ENCODE results near the gene NAALADL2.
"Not testable (repeated sequence)": the region's sequence is repeated elsewhere in the genome, so short reads cannot be mapped to it uniquely, and the experiment has no call there.

Gene NAALADL2

DNA sequence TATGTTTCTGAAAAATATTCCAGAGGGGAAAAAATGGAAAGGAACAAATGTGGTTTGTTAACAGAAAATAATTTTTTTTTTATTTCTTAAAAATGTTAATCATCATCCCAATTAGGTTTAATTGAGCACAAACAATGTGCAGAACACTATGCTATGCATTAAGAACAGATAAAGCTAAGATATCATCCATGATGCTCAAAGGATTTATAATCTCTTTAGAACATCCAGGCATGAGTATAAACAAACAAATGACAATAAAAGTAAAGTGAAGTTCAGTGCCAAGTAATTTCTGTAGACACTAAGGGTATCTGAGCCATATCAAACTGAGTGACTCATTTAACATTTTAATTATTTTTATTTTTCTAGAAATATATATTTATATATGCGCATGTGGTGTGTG is 732.2 kb downstream of the NAALADL2 start:
- DNase-seq (ENCODE audit: low spot score), result no peak

DNA sequence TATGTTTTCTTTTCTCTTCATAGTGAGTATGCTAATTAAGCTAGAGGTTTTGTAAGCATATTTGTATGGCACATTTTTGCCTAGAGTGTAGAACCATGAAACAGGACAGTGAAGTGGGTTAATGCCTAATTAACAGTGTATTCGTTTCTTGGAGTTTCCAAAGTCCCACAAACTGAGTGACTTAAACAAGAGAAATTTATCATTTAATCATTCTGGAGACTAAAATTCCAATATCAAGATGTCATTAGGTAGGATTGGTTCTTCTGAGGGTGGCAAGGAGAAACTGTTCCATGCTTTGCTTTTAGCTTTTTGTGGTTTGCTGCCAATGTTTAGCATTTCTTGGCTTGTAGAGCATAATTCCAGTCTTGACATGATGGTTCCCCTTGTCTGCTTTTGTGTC is 734.2 kb downstream of the NAALADL2 start:
- DNase-seq (ENCODE audit: low spot score), result no peak

DNA sequence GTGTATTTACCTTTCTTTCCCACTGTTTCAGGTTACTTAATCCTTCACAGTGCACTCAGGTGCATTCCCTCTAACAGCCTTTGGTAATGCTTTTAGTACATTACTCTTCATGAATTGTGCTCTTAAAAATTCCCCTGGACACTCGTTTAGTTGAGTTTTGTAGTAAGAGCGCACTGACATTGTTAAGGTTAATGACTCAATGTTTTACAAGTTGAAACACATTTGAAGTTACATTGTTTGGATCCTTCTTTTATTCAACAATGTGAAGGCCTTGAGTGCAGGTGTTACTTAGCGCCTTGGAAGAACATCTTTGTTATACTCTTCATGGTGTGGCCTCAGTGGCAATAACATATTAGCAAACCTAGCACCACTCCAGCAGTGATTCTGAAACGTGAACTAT is 739.6 kb downstream of the NAALADL2 start:
- no peak for DNase-seq (ENCODE audit: low spot score)

DNA sequence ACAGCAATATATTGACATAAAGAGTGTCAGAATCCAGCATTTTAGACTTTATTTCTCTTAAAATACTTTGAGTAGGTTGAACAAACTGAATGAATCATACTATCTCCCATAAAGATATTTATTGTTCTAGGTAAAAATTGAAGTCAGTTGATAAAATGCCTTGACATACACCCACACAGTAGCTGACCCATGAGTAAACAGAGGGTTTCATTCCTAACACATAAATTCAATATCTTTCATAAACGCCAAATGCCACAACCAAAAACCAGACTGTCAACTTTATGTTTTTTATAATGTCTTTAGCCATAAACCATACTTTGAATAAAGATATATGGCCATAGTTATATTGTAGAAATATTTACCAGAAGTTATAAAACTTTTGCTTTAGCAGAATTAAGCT is 742.4 kb downstream of the NAALADL2 start:
- no peak for DNase-seq (ENCODE audit: low spot score)

DNA sequence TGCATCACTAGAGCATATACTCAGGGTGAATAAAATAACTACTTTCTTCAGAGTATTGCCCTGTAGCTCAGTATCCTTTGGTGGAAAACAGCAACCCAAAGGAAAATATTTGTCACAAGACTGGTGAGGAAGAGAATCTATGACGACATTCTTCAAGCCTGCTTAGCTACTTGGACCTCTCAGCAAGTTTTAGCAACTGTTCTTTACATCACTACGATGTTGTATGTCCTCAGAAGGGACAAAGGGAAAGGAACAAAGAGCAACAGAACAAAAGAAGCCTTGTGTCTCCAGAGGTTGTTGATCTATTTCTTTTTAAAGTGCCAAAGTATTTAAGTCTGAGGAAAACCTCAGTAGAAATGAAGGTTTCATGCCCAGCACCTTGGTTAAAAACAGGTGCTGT is 746.7 kb downstream of the NAALADL2 start:
- no peak for DNase-seq (ENCODE audit: low spot score)

DNA sequence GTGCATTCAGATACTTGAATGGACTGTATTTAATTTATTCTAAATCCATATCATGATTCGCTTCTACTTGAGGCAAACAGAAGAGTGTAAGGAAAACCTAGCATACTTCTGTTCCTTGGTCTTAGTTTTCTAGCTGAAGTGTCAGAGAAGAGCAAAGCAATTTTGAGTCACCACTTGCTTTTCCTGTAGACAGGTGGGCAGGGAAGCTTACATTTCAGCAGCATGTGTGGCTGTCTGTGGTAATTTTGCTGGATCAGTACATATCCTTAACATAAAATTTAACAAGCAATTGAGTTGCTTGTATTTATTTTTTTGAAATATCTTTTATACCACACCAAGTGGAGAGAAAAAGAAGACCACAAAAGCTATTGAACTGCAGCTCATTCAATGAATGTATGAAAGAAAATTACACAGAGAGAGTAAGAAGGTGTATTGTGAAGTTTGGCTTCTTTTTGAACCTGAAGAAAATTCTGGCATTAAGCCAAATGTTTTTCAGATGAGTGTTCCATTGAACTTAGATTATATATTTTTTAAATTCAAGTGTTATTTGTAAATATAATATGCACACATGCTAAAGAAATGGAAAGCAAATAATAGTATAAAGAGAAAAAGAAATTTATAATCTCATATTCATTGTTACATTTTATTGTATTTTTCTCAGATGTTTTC is 747.6 kb downstream of the NAALADL2 start:
- DNase-seq (ENCODE audit: low spot score), result no peak

DNA sequence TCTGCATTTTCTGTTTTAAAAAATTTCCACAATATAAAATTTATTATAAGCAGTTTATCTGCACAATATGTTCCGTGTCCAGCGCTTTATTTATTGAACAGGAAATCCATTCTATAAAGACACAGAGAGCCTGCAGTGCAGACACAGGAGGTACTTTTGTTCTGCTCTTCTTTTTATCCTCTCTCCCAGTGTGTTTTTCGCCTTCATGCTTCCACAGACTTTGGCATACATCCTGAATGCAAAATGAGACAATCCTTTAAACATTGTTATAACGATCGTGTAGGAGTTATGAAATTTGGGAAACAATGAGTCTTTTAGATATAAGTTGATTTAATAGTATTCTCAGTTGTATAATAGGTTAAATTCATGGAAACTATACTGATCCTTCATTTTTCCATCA is 749.2 kb downstream of the NAALADL2 start:
- no peak for DNase-seq (ENCODE audit: low spot score)

DNA sequence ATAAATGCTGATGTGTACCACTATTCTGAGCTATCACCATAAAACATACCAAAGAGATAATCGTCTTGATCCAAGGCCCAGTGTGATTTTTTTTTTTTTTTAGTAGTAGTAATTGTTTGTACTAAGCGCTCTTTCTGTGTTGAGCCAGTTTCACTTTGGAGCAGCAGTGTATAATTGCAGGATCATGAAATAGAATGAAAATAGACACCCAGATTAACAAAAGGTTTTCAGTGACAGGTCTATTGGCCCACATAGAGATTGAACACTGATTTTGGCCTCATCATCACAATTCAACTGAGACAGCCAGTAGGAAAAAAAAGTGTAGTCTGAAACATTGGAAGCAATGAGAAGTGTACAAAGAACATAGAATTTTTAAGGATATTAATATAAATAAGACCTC is 749.8 kb downstream of the NAALADL2 start:
- no peak for DNase-seq (ENCODE audit: low spot score)

DNA sequence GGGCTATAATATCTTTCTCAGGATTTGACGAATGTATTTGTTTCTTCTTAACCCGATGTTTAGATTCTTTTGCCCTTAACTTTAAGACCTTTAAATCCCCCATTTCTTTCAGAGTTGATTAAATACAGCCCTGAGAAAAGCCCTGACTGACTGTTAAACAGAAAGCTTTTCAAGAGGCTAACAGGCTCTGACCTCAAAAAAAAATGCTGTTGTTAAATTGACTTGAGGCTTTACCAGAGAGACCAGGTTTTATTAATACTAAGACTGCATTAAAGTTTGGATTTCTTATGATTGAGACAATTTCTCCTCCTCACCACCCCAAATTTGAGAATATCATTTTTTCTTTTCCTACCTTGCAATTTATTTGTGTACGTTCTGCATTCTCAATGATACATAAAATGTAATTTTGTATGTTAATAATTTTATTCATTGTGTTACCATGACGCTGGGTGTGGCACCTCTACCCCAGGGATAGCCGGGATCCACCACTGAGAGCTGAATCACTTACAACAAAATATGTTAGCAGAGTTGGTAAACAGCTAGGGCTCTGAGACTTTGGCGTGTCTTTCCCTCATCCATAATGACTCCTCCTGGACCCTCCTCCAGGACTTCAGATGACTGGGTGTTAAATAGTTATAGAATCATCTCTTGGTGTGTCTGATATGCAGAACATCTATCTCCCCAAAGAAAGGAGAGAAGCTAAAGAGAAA is 753.5 kb downstream of the NAALADL2 start:
- DNase-seq (ENCODE audit: low spot score), result no peak

DNA sequence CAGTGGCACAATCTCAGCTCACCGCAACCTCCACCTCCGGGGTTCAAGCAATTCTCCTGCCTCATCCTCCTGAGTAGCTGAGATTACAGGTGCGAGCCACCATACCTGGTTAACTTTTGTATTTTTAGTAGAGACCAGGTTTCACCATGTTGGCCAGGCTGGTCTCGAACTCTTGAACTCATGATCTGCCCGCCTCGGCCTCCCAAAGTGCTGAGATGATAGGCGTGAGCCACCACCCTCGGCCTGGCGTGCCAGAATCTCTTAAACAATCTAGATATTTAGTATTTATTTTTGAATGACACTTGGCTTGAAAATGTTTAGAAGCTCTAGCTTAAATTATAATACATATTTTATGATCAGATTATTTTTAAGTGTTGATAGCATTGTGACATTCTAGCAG is 755.0 kb downstream of the NAALADL2 start:
- not testable (repeated sequence) for DNase-seq (ENCODE audit: low spot score)

DNA sequence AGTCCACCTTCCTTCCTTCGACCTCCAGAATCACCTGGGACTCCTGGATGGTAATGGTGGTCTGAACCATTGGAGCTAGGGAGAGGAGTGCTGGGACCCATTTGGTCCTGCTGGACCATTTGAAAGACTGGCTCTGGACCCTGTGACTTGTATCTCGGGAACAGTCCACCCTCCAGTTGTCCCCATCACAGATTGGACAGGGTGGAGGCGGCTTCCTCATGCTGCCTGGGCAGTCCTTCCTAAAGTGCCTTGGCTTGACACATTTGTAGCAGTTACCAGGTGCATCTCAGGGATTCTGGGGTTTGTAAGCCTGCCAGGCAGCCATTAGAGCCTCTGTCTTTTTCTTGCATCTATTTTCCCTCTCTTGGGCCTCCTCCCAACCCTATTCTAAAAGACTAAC is 758.1 kb downstream of the NAALADL2 start:
- DNase-seq (ENCODE audit: low spot score), result no peak

DNA sequence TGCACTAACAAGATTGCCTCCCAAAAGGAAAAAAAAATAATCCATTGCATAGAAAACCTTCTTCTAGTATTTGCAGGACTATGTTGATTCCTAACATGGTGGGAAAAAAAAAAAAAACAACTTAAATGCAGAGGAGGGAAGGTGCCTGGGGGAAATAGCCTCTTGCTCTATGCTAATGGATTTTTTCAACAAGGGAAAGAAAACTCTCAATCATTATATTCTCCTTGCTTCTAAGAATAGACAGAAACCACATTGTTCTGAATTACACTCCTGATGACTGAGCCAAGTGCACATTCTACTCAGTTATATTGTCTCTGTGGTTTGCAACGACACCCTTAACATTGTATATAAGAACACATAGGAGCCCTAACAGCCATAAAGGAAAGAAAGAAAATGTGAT is 760.2 kb downstream of the NAALADL2 start:
- DNase-seq (ENCODE audit: low spot score), result no peak

DNA sequence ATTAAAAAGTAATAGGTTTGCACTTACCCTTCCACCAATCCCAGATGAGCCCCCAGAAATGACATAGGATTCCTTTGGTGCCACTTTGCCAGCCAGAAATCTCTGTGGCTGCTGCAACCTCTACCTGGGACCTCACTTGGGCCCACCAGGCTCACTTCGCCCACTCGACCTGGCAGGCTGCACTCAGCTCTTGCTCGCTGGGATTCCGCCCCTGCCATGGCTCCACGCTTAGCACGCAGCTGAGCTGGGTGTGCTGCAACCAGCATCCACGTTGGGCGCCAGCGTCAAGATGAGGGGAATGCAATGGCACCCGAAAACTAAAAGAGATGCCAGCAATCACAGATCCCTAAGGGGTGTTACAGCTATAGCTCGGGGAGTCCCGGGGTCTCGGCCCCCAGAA is 761.0 kb downstream of the NAALADL2 start:
- DNase-seq (ENCODE audit: low spot score), result no peak

DNA sequence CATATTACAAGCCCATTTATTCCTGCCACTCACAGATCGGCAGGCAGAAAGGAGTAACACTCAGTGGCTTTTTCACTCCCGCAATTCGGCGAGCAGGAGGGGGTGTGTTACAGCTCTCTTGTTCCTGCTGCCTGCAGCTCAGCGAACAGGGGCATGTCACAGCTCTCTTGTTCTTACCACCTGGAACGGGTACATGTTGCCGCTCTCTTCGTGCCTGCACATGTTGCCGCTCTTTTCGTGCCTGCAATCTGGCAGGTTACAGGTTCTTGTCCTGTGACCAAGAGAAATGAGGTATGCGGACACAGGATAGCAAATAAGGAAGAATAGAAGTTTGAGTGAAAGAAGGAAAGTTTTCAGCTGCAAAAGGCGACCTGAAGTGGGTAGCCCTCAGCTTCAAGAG is 761.4 kb downstream of the NAALADL2 start:
- no peak for DNase-seq (ENCODE audit: low spot score)

DNA sequence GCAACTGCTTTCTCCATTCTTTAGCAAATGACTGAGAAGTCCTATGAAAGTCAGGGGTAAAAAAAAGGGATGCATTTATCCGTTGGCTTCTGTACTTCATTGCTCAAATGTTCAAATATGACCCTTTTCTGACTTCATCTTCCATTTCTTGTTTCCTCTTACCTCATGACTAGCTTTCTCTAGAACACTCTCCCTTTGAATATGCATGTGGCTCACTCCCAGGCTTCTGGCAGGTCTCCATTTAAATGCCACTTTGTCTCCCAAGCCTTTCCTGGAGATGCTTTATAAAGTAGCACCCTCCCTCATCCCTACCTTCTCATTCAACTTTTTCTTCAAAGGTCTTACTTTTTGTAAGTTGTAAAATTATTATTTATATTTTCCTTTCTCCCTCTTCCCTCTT is 781.8 kb downstream of the NAALADL2 start:
- no peak for DNase-seq (ENCODE audit: low spot score)

DNA sequence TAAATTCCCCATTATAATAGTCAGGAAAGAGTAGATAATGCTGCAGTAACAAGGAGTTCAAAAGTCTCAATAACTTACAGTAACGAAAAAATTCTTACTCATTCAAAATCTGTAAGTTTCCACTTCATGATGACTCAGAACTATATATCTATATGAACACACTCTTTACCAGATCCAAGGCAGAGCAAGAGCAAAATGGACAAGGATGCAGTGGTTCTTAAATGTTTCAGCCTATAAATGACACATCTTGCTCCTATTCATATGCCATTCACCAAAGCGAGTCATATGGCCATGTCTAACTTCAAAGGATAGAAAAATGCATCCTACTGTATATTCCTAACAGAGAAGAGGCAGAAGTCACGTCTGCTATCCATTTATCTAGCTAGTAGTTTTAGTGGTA is 787.7 kb downstream of the NAALADL2 start:
- no peak for DNase-seq (ENCODE audit: low spot score)

DNA sequence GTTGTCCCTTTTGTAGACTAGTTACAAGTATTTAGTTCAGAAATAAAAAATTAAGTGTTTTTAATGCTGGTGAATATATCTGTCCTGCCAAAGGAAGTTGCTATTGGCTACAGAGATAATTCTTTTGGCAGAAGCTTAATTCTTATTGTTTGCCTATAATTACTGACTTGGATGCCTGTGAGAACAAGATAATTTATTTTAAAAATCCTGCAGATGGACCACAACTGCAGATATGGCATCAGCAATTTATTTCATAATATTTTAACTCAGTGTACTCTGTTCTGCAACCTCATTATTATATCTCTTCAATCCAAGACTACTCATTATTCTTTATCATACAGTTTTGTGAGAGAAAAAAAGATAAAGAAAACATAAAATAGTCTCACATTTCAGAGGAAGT is 789.8 kb downstream of the NAALADL2 start:
- DNase-seq (ENCODE audit: low spot score), result no peak

DNA sequence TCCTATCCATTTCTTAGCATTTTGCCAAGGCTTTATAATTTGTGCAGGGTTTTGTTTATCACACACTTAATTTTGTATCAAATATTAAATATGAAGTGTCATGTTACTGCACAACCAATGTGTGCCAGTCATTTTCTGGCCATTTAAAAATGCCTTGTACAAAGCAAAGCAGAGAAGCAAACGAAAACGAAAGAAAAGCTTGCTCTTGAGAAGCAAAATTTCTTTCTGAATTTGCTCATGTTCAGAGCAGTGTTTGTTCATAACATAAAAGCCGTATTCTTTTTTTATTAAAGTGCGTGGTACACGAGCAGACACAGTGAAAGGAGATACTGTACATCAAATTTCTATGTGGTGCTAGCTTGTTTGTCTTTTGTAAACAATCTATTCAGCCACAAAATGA is 792.6 kb downstream of the NAALADL2 start:
- no peak for DNase-seq (ENCODE audit: low spot score)

DNA sequence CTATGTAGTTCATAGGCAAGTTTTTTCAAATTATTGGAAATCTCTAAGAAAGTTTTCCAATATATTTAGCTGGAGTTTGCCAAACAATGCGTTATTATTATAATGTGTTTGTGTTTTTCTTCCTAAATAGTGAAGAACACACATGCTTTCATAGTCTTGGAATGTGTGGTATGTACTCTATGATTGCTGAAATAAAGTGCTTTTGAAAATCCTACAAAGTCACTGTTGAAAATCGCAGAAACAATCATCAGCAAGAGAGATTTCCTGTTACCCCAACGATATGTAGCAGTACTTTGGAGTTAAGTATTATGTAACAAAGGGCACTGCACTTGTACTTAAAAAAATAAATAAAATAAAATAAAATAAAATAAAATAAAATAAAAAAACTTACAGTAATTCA is 796.2 kb downstream of the NAALADL2 start:
- DNase-seq (ENCODE audit: low spot score), result no peak

DNA sequence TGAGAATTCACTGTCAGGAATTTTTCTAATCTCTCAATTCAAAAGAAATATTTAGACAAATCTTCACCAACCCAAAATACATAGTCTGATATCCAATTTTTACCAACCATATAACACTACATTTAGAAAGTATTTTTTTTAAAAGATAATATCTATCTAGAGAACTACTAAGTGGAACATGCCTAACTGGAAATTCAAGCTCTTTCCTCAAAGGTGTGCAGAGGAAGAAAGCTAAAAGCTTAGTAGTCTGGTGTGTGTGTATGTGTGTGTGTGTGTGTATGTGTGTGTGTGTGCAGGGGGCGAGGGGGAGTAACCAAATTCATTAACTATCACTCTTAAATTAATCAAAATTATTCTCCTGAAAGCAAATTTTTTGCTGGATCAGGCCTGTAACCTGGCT is 797.3 kb downstream of the NAALADL2 start:
- no peak for DNase-seq (ENCODE audit: low spot score)

DNA sequence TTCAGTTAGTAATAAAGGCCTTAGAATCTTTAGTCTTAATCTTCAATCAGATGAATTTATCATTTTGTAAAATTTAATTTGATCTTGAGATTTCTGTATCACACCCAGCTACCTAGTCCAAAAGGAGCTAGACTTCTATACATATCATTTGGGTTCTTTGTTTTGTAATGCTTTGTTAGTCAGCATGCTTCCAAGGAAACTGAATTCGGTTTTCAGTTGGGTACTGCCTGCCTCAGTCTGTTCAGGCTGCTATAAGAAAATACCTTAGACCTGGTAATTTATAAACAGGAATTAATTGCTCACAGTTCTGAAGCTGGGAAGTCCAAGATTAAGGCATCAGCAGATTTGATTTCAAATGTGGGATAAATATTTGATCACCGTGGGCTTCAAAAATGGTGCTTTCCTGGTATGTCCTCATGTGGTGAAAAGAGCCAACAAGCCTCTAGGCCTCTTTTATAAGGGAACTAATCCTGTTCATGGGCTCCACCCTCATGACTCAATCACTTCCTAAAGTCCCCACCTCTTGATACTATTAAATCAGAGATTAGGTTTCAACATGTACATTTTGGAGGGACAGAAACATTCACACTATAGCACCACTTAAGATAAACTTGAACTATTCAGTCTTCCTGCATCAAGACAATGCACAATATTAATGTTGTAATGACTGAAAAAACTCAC is 800.7 kb downstream of the NAALADL2 start:
- no peak for DNase-seq (ENCODE audit: low spot score)

DNA sequence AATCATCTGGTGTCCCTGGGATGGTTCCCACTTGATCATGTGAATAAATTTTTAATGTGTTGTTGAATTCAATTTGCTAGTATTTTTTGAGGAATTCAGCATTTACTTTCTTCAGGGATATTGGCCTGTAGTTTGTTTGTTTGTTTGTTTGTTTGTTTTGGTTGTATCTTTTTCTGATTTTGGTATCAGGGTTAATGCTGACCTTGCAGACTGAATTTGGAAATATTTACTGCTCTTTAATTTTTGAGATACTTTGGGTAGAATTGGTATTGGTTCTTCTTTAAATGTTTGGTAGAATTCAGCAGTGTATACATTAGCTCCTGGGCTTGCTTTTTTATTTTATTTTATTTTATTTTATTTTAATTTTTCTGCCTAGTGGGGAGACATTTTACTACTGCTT is 803.7 kb downstream of the NAALADL2 start:
- no peak for DNase-seq (ENCODE audit: low spot score)

DNA sequence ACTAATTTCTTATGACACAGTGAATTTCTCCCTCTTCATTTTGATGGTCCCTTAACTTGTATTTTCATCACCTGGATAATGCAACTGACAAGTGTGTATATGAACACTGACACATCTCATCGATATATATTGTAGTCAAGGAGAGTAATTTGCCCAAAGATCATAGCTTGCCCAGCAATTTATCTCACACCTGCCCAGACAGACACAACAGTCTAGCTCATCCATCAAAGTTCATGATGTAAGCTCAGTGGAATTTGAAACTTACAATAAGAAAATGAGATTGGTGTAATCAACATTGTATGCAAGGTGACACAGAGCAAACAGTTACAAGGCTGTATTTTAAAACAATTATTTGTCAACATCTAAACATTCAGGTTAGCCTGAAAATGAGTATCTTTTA is 805.8 kb downstream of the NAALADL2 start:
- DNase-seq (ENCODE audit: low spot score), result no peak

DNA sequence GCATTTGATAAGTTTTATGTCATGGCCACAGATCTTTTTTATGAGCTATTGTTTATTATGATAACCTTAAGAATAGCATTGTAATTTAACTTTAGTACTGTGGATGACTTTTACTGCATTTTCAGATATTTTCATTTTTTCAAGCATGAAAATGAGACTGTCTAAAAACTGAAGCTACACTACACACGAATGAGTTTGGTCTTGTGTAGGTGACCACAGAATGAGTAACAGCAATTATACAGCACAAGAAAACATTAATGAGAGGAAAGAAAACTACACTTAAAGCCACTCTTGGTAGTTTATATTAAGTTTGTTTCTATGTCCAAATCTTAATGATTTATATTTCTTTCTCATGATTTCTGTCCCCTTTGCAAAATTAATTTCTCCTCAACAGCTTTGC is 809.2 kb downstream of the NAALADL2 start:
- DNase-seq (ENCODE audit: low spot score), result no peak
